HAP-1 (cell line): ENCODE data around the gene GOSR1.

ENCODE experiments used
- DNase-seq, 2 experiments: peaks; one replicate each; pipeline ENCODE4 v3.0.0-alpha.2; 2016 to 2020; ENCODE audit warnings: low spot score in 2 of 2
- H3K27me3 ChIP-seq: fragments of 250-450 bp; sonication (Bioruptor Pico); 2 replicates; pipeline ENCODE4 v1.5.1; 2020; ENCODE audit warnings: low read depth, mild to moderate bottlenecking, moderate library complexity
- H3K36me3 ChIP-seq: fragments of 250-450 bp; sonication (Bioruptor Pico); replicated peaks from 2 replicates; pipeline ENCODE4 v1.5.1; 2020; ENCODE audit warnings: mild to moderate bottlenecking
- H3K4me1 ChIP-seq: fragments of 250-450 bp; sonication (Bioruptor Pico); 2 replicates; pipeline ENCODE4 v1.5.1; 2020; ENCODE audit warnings: mild to moderate bottlenecking
- H3K4me3 ChIP-seq: fragments of 250-450 bp; sonication (Bioruptor Pico); 2 replicates; pipeline ENCODE4 v1.5.1; 2020; ENCODE audit warnings: mild to moderate bottlenecking, moderate library complexity
- H3K9me3 ChIP-seq: fragments of 250-450 bp; sonication (Bioruptor Pico); 2 replicates; pipeline ENCODE4 v1.5.1; 2020; ENCODE audit warnings: mild to moderate bottlenecking, moderate library complexity
- in situ Hi-C: fragments of 300-500 bp; cut with MboI; formaldehyde crosslinking; loops from 3 replicates; pipeline ENCODE4 v1.14.3; 2020; ENCODE audit warnings: low sequenced_read_pairs, inconsistent platforms, mixed read lengths

GOSR1 gene

GRCh38 chr17:30472238-30472890, 4.8 kb upstream of the GOSR1 start:
- H3K27me3 ChIP-seq, result peaks cover 17% of the 10 kb centered on the region
- H3K36me3 ChIP-seq, result no peaks in the 10 kb centered on the region
- in situ Hi-C loops, result loop anchor here (10.0 kb wide), 1 partner anchor 242 kb away; no protein-coding TSS in a partner anchor
- no peak for DNase-seq
- no peaks in the 10 kb centered on the region for H3K9me3 ChIP-seq
- peaks cover 18% of the 10 kb centered on the region for H3K4me1 ChIP-seq
- no peak overlapping the region for H3K4me3 ChIP-seq

DNA sequence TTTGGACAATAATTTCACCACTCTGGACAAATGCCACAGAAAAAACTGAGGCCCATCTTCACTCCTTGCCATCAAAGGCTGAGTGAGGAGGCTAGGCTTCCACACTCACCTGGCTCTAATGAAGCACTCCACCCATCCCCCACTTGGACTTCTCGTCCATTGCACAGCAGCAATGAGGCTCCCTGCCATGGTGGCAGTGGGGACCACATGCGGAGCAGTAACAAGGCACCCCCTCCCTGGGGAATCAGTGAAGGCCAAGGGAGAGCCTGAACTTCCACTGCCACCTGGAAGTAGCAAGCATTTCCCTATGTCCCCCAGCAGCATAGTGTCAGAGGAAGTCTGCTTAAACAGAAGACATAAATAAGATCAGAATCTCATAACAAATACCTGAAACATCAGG, 2.0 kb upstream of the GOSR1 start:
- DNase-seq, result no peak
- Histone ChIP-seq H3K27me3 (peaks cover 15% of the 10 kb centered on the region), H3K4me1 (peaks cover 9% of the 10 kb centered on the region; the same call in 1 of the 2 replicates), H3K9me3 (no peaks in the 10 kb centered on the region), H3K36me3 (no peaks in the 10 kb centered on the region), H3K4me3 (no peak overlapping the region)
- in situ Hi-C loops, result loop anchor here (10.0 kb wide), 1 partner anchor 240 kb away; no protein-coding TSS in a partner anchor

- Histone ChIP-seq H3K4me3 (peak overlapping the region; percentile 81), H3K4me1 (peaks cover 9% of the 10 kb centered on the region; the same call in 1 of the 2 replicates), H3K27me3 (peaks cover 12% of the 10 kb centered on the region), H3K9me3 (no peaks in the 10 kb centered on the region), H3K36me3 (peaks cover 10% of the 10 kb centered on the region; the same call in 1 of the 2 replicates)
- DNase-seq, result peak in 1 of 2 experiments; percentile 17
- in situ Hi-C loops, result loop anchor here (10.0 kb wide), 1 partner anchor 238 kb away; no protein-coding TSS in a partner anchor
These were observed 504 bp upstream of the GOSR1 start for GRCh38 chr17:30476726-30477082.

- Histone ChIP-seq H3K27me3 (peaks cover 8% of the 10 kb centered on the region), H3K9me3 (no peaks in the 10 kb centered on the region), H3K4me3 (peak overlapping the region; percentile 81), H3K36me3 (peaks cover 19% of the 10 kb centered on the region), H3K4me1 (peaks cover 9% of the 10 kb centered on the region; the same call in 1 of the 2 replicates)
- in situ Hi-C loops, result loop anchor here (10.0 kb wide), 1 partner anchor 237 kb away; no protein-coding TSS in a partner anchor
- no peak for DNase-seq
These were observed 537 bp downstream of the GOSR1 start for GRCh38 chr17:30477774-30478115.

DNA sequence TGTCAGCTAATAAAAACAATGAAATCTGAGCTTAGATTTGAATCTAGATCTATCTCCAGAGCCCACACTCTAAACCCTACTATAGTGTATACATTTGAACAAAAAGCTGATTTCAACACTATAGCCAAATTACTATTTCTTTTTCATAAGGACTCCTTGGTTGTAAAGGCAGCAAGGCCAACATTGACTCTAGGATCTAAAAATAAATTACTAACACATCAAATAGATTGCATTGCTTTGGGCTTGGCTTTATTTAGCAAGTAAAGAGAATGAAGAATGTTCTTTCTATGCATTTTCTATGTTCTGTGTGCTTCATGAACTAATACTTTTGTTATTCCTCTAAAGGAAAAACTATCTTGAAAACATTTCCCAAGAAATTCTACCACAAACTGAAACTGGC, 5.3 kb downstream of the GOSR1 start:
- Histone ChIP-seq H3K36me3 (peaks cover 40% of the 10 kb centered on the region), H3K9me3 (no peaks in the 10 kb centered on the region), H3K4me1 (peaks cover 3% of the 10 kb centered on the region; the same call in 1 of the 2 replicates), H3K27me3 (no peaks in the 10 kb centered on the region), H3K4me3 (no peak overlapping the region)
- DNase-seq, result no peak
- in situ Hi-C loops, result no loop called here

DNA sequence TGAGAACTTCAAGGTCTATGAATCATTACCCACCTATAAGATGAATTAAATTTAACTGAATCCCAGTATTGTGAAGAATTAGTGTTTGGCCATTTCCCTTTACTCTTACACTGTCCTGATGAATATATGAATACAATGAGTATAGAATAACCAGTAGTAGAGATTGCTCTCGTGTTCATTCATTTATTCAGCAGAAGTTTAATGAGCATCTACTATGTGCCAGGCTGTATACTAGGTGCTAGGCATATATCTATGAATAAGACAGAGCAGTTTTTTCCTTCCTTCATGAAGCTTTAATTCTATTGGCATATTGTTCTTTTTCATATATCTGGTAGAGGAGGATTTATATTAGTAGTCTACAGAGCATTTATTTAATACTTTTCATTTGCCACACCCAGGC, 6.0 kb downstream of the GOSR1 start:
- H3K9me3 ChIP-seq, result no peaks in the 10 kb centered on the region
- in situ Hi-C loops, result no loop called here
- H3K4me1 ChIP-seq, result peaks cover 2% of the 10 kb centered on the region; the same call in 1 of the 2 replicates
- DNase-seq, result no peak
- peaks cover 42% of the 10 kb centered on the region for H3K36me3 ChIP-seq
- H3K27me3 ChIP-seq, result no peaks in the 10 kb centered on the region
- no peak overlapping the region for H3K4me3 ChIP-seq

- H3K4me1 ChIP-seq, result no peaks in the 10 kb centered on the region
- in situ Hi-C loops, result no loop called here
- DNase-seq, result no peak
- H3K4me3 ChIP-seq, result no peak overlapping the region
- no peaks in the 10 kb centered on the region for H3K9me3 ChIP-seq
- H3K36me3 ChIP-seq, result peaks cover 49% of the 10 kb centered on the region
- no peaks in the 10 kb centered on the region for H3K27me3 ChIP-seq
These were observed 16.6 kb downstream of the GOSR1 start for GRCh38 chr17:30493780-30494179.

- H3K4me1 ChIP-seq, result peaks cover 11% of the 10 kb centered on the region
- H3K36me3 ChIP-seq, result peaks cover 34% of the 10 kb centered on the region
- H3K4me3 ChIP-seq, result no peak overlapping the region
- DNase-seq, result no peak
- no peaks in the 10 kb centered on the region for H3K9me3 ChIP-seq
- in situ Hi-C loops, result no loop called here
- no peaks in the 10 kb centered on the region for H3K27me3 ChIP-seq
These were observed 18.4 kb downstream of the GOSR1 start for GRCh38 chr17:30495586-30495985.

DNA sequence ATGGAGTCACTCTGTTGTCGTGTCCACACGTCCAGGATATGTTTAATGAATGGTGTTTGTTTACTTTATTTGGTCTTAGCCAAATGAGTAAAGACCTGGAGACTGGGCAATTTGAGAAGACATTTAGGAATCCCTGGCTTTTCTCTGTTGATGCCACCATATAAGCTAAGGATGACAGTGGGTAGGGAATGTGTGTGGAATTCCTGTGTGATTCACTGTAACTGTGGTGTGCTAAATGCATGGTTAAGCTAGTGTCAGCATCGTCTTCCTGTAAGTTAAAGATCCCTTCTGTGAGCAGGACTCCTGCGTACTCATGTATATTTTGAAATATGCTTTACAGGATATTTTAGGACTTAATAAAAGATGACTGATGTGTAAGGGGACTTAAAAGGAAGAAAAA, 26.4 kb downstream of the GOSR1 start:
- no peaks in the 10 kb centered on the region for H3K27me3 ChIP-seq
- peaks cover 11% of the 10 kb centered on the region for H3K4me1 ChIP-seq
- 0 out of 2 replicates have a peak, but pooled peaks cover 3% of the 10 kb centered on the region for H3K9me3 ChIP-seq
- in situ Hi-C loops, result no loop called here
- DNase-seq, result no peak
- no peak overlapping the region for H3K4me3 ChIP-seq
- H3K36me3 ChIP-seq, result peaks cover 30% of the 10 kb centered on the region

DNA sequence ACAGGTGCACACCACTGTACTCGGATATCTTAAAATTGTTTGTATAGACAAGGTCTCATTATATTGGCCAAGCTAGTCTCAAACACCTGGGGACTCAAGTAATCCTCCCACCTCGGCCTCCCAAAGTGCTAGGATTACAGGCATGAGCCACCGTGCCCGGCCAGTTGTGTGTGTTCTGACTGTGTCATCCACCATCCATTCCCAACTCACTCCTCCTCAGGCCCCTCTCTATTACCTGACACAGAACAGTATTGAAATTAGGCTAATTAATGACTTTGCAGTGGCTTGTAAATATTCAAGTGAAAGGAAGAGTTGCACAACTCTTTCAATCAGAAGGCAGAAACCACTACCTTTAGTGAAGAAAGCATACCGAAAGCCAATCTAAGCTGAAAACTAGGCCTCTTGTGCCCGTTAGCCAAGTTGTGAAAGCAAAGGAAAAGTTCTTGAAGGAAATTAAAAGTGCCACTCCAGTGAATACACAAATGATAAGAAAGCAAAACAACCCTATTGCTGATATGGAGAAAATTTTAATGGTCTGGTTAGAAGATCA, 28.7 kb downstream of the GOSR1 start:
- no peak overlapping the region for H3K4me3 ChIP-seq
- in situ Hi-C loops, result no loop called here
- no peaks in the 10 kb centered on the region for H3K4me1 ChIP-seq
- H3K27me3 ChIP-seq, result no peaks in the 10 kb centered on the region
- no peak for DNase-seq
- peaks cover 30% of the 10 kb centered on the region for H3K36me3 ChIP-seq
- H3K9me3 ChIP-seq, result 0 out of 2 replicates have a peak, but pooled peaks cover 3% of the 10 kb centered on the region

DNA sequence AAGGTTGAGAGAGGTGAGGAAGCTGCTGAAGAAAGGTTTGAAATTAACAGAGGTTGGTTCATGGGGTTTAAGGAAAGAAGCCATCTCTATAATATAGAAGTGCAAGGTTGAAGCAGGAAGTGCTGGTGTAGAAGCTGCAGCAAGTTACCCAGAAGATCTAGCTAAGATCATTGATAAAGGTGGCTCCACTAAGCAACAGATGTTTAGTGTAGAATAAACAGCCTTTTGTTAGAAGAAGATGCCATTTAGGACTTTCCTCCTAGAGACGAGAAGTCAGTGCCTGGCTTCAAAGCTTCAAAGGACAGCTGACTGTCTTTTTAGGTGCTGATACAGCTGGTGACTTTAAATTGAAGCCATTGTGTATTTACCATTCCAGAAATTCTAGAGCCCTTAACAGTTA, 29.3 kb downstream of the GOSR1 start:
- in situ Hi-C loops, result no loop called here
- Histone ChIP-seq H3K27me3 (no peaks in the 10 kb centered on the region), H3K4me3 (no peak overlapping the region), H3K4me1 (no peaks in the 10 kb centered on the region), H3K9me3 (0 out of 2 replicates have a peak, but pooled peaks cover 3% of the 10 kb centered on the region), H3K36me3 (peaks cover 30% of the 10 kb centered on the region)
- no peak for DNase-seq

- Histone ChIP-seq H3K4me1 (no peaks in the 10 kb centered on the region), H3K9me3 (no peaks in the 10 kb centered on the region), H3K4me3 (no peak overlapping the region), H3K36me3 (peaks cover 11% of the 10 kb centered on the region), H3K27me3 (no peaks in the 10 kb centered on the region)
- in situ Hi-C loops, result no loop called here
- DNase-seq, result no peak
These were observed 36.1 kb downstream of the GOSR1 start for GRCh38 chr17:30513346-30513745.

DNA sequence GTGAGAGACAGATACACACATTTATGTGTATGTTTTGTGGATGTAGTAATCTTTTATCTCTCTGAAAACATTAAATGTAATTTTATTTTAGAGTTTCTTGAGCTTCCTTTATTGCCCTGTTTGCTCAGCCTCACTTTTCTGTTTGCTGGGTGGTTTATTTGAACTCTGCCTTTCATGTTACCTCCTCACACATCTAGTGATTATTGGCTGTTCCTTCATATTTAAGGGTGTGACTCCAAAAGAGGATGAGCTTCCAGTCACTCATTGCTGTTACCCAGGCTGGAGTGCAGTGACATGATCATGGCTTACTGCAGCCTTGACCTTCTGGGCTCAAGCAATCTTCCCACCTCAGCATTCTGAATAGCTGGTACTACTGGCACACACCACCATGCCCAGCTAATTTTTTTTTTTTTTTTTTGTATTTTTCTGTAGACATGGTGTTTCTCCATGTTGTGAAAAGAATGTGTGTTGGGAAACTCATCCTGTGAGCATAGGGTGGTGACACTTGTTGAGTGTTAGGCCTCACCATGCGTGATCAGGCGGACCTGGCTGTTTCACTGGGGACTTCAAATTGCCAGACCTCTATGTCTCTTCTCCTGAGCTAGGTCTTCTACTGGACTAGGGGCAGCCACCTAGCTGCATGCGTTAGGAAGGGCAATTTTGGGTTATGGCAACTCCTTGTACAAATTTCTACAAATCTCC, 37.8 kb downstream of the GOSR1 start:
- no peak for DNase-seq
- in situ Hi-C loops, result no loop called here
- no peak overlapping the region for H3K4me3 ChIP-seq
- H3K27me3 ChIP-seq, result no peaks in the 10 kb centered on the region
- no peaks in the 10 kb centered on the region for H3K4me1 ChIP-seq
- H3K36me3 ChIP-seq, result peaks cover 17% of the 10 kb centered on the region
- H3K9me3 ChIP-seq, result no peaks in the 10 kb centered on the region

DNA sequence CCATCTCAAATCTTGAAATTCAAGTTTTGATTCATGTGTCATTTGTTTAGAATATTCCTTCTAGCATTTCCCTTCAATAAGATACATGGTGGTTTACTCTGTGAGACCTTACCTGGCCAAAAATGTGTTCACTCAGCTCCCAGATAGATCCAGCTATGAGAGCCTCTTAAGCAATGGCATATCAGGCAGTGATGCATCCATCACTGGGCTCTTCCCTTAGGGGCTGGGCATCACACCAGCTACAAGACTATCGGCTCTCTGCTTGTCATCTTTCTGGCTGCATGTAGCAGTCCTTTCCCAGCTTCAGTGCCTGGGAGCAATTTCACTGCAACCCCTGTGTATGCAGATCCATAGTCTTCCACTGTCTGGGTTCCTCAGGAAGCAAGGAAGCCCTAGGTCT, 40.6 kb downstream of the GOSR1 start:
- in situ Hi-C loops, result no loop called here
- no peaks in the 10 kb centered on the region for H3K9me3 ChIP-seq
- no peak overlapping the region for H3K4me3 ChIP-seq
- H3K27me3 ChIP-seq, result no peaks in the 10 kb centered on the region
- DNase-seq, result no peak
- H3K36me3 ChIP-seq, result peaks cover 34% of the 10 kb centered on the region
- H3K4me1 ChIP-seq, result no peaks in the 10 kb centered on the region
